Motor neuron (in vitro differentiated cells): ENCODE measurements around the gene WDR1. TPM values are rescaled to one million over a fixed set of nuclear protein-coding genes. Genes with fewer than 3 reads are reported as not detected.
"Not testable (repeated sequence)": the region's sequence is repeated elsewhere in the genome, so short reads cannot be mapped to it uniquely, and the experiment has no call there.

Experiments used
- ATAC-seq, 8 experiments: fragments of 200-7000 bp; cut with Tn5 transposase; replicated peaks in 6 of 8; 2 replicates each; pipeline ENCODE4 v1.8.0; 2021; ENCODE audit warnings: mild to moderate bottlenecking in 8 of 8, moderate library complexity in 8 of 8
- H3K27ac ChIP-seq, 2 donors: fragments of 250-450 bp; sonication (Bioruptor Pico); 2 replicates each; pipeline ENCODE4 v1.9.0; 2021; ENCODE audit warnings: antibody characterized with exemption in 2 of 2, mild to moderate bottlenecking in 2 of 2, moderate library complexity in 1 of 2
- H3K4me1 ChIP-seq, 2 donors: fragments of 250-450 bp; sonication (Bioruptor Pico); replicated peaks in 1 of 2; 2 replicates each; pipeline ENCODE4 v1.6.1; 2021; ENCODE audit warnings: antibody characterized with exemption in 2 of 2, mild to moderate bottlenecking in 2 of 2, moderate library complexity in 1 of 2
- H3K4me3 ChIP-seq, 5 donors: fragments of 250-450 bp; sonication (Bioruptor Pico); 2 replicates each; pipeline ENCODE4 v1.9.0; 2021; ENCODE audit warnings: antibody characterized with exemption in 5 of 5, mild to moderate bottlenecking in 5 of 5, moderate library complexity in 4 of 5
- WGBS, 10 experiments: fragments of 450-650 bp; shearing (Covaris generic); methylation state at CpG; one replicate each; pipeline ENCODE4 v1.0.0; 2022; 5-methylcytosine and 5-hydroxymethylcytosine counted together
- in situ Hi-C, 9 experiments: fragments of 400-800 bp; cut with MboI; loops; one replicate each; pipeline ENCODE4 v1.15.0; 2021; ENCODE audit warnings: low sequenced_read_pairs in 9 of 9, low pct_unique_long_range_greater_than_20kb in 2 of 9; ENCODE audit not compliant: unreplicated experiment in 9 of 9
- total RNA-seq, 8 experiments: library from RNA; unstranded; fragments of 300-600 nt; gene quantifications; 2 replicates each; pipeline versions ENCODE4 v1.2.3 to v1.2.4, GENCODE V29; 2022

The WDR1 gene
- total RNA-seq, 8 experiments from 2014 or later, result 28.8 to 164 (median 112) TPM

- 0 to 100% (median 80%) methylated on average over 1 to 11 of the region's 13 CpGs for WGBS, 10 experiments
- ATAC-seq, result peak in 2 of 8 experiments; percentile 81 to 83
- Histone ChIP-seq H3K4me1 (no peaks in the 10 kb centered on the region), H3K4me3 (no peak overlapping the region), H3K27ac (no peak overlapping the region)
- in situ Hi-C loops, result no loop called here
Measured at GRCh38 chr4:10129196-10130177, 12.9 kb upstream of the WDR1 start.

- no peak for ATAC-seq
- in situ Hi-C loops, result no loop called here
- Histone ChIP-seq H3K27ac (no peak overlapping the region), H3K4me3 (no peak overlapping the region), H3K4me1 (peaks cover 4 to 6% of the 10 kb centered on the region in 2 donors)
- 14 to 86% (median 40%) methylated on average over 1 to 2 of the region's 2 CpGs; no CpG with 5 or more reads in 5 of the 10 experiments for WGBS, 10 experiments
Measured at GRCh38 chr4:10128761-10129160, 12.2 kb upstream of the WDR1 start.

DNA sequence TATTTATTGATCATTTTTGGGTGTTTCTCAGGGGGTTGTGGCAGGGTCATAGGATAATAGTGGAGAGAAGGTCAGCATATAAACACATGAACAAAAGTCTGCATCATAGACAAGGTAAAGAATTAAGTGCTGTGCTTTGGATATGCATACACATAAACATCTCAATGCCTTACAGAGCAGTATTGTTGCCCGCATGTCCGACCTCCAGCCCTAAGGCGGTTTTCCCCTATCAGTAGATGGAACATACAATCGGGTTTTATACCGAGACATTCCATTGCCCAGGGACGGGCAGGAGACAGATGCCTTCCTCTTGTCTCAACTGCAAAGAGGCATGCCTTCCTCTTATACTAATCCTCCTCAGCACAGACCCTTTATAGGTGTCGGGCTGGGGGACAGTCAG lies 10.9 kb upstream of the WDR1 start:
- in situ Hi-C loops, ATAC-seq, H3K27ac ChIP-seq, H3K4me3 ChIP-seq: not testable (repeated sequence)
- WGBS, 10 experiments, result 68 to 100% (median 100%) methylated on average over 1 to 5 of the region's 7 CpGs; no CpG with 5 or more reads in 2 of the 10 experiments
- peaks cover 15 to 16% of the 10 kb centered on the region in 2 donors for H3K4me1 ChIP-seq

GRCh38 chr4:10124167-10124930 lies 7.8 kb upstream of the WDR1 start:
- no peak overlapping the region for H3K27ac ChIP-seq
- in situ Hi-C loops, result no loop called here
- WGBS, 10 experiments, result 62 to 100% (median 93%) methylated on average over 1 to 5 of the region's 13 CpGs; no CpG with 5 or more reads in 2 of the 10 experiments
- ATAC-seq, result no peak
- peaks cover 15 to 17% of the 10 kb centered on the region in 2 donors for H3K4me1 ChIP-seq
- no peak overlapping the region for H3K4me3 ChIP-seq

DNA sequence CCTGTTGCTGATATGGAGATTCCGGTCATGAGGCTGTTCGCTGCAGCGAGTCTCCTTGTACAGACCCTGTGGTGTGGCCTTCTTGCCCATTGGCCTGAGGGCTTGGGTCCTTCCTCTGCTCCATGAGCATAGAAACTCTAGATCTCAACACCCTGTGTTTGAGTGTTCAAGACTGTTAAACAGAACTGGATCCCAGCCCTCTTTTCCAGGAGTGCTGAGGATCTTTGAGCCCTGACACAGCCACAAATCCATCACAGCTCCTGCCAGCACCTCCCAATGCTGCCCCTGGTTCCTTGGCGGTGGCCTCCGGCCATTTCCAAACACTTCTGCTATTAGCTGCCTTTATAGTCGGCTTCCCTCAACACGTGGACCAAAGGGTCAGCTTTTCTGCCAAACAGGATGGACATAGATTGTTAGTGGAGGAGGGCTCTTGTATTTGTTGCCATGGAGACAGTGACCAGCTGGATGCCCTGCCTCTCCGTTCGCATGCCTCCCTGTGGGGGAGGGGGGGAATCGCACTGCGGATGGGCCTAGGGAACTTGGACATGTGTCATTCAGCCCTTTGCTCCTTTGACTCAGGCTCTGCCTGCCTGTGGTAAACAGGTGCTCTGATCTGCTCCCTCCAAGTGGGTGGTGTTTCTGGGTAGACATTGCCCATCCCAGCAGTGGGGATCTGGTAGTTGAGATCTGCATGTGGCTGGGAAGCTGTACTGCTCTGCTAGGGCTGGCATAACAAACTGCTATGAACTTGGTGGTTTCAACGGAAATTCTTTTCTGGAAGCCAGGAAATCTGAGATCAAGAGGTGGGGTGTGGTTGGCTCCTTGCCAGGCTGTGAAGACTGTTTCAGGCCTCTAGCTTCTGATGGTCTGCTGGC lies 6.9 kb upstream of the WDR1 start:
- in situ Hi-C loops, result no loop called here
- Histone ChIP-seq H3K27ac (peak overlapping the region in 1 of 2 donors; percentile 39), H3K4me1 (peaks cover 15 to 17% of the 10 kb centered on the region in 2 donors), H3K4me3 (no peak overlapping the region)
- peak in 7 of 8 experiments; percentile 37 to 94 (median 92) for ATAC-seq
- WGBS, 10 experiments, result 0 to 88% (median 33%) methylated on average over 1 to 4 of the region's 12 CpGs; no CpG with 5 or more reads in 2 of the 10 experiments

DNA sequence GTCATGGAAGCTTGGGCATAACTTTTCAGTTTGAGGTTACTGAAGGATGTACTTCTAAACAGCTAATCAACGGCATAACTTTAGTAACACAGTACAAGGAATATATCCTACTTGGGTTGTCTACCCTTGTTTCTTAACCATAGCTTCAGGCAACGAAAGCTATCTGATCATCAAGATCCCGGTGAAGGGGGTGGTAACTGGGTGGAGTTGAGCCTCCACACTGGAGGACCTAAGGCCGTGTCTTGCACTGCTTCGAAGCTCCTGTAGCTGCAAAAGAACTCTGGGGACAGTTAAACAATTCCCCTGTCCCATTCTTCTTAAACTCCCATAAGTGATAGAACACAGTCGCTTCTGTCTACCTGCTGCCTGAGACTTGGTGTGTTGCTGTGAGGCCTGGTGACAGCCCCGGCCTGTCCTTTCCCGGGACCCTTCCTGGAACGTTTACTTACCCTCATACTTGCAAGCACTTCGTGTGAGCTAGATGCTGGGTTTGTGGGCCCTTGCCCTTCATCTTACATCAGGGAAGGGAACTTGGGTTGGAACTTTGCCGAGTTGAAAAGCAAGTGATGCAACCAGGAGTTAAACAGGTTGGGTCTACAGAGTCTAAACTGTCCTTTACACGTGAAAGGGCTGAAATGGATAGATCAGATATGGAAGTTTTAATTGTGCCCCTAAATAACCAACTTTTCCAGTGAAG lies 5.8 kb upstream of the WDR1 start:
- no peak for ATAC-seq
- 80 to 100% (median 95%) methylated on average over 1 to 8 of the region's 12 CpGs; no CpG with 5 or more reads in 2 of the 10 experiments for WGBS, 10 experiments
- in situ Hi-C loops, result no loop called here
- no peak overlapping the region for H3K27ac ChIP-seq
- peaks cover 17 to 25% of the 10 kb centered on the region in 2 donors for H3K4me1 ChIP-seq
- H3K4me3 ChIP-seq, result no peak overlapping the region

DNA sequence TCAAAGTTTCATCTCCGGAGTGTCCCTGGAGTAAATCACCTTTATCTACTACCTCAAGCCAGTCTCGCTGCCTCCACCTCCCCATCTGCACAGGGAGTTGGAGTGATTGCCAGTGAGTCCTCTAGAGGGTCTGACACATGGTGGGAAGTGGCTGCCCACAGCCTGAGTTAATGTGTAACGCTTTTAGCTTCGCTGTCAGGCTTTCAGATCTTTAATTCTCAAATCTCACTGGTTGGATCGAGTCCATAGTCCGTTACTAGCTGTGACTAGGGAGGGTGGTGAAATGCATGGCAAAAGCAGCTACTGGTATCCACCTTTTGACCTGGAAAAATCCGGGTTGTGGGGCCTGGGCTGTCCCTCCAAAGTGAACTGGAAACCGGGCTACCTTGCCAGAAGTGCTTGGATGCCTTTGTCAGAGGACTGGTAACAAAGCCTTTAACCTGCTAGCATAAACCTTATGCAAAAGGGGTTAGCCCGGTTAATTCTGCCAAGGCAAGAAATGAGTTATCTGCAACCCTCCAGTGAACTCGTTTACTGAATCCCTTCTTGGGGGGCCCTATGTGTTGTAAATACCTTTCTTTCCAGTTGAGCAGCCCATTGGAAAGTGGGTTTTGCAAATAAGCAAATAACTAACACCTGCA lies 5.1 kb upstream of the WDR1 start:
- no peak overlapping the region for H3K4me3 ChIP-seq
- WGBS, 10 experiments, result 47 to 72% (median 56%) methylated on average over 2 to 6 of the region's 10 CpGs; no CpG with 5 or more reads in 3 of the 10 experiments
- in situ Hi-C loops, result no loop called here
- no peak overlapping the region for H3K27ac ChIP-seq
- peaks cover 18 to 25% of the 10 kb centered on the region in 2 donors for H3K4me1 ChIP-seq
- no peak for ATAC-seq

GRCh38 chr4:10120943-10121567 lies 4.5 kb upstream of the WDR1 start:
- Histone ChIP-seq H3K4me1 (peaks cover 18 to 25% of the 10 kb centered on the region in 2 donors), H3K27ac (no peak overlapping the region), H3K4me3 (no peak overlapping the region)
- WGBS, 10 experiments, result 73 to 100% (median 90%) methylated on average over 1 to 8 of the region's 11 CpGs; no CpG with 5 or more reads in 1 of the 10 experiments
- in situ Hi-C loops, result no loop called here
- no peak for ATAC-seq

- WGBS, 10 experiments, result 80 to 100% (median 88%) methylated on average over 1 to 3 of the region's 7 CpGs; no CpG with 5 or more reads in 6 of the 10 experiments
- ATAC-seq, result no peak
- peaks cover 26 to 33% of the 10 kb centered on the region in 2 donors for H3K4me1 ChIP-seq
- no peak overlapping the region for H3K27ac ChIP-seq
- H3K4me3 ChIP-seq, result no peak overlapping the region
- in situ Hi-C loops, result no loop called here
Measured at GRCh38 chr4:10119773-10120172, 3.2 kb upstream of the WDR1 start.

- in situ Hi-C loops, result no loop called here
- ATAC-seq, result no peak
- Histone ChIP-seq H3K27ac (no peak overlapping the region), H3K4me1 (peaks cover 25 to 33% of the 10 kb centered on the region in 2 donors), H3K4me3 (no peak overlapping the region)
- WGBS, 10 experiments, result 60 to 100% (median 92%) methylated on average over 2 to 7 of the region's 8 CpGs; no CpG with 5 or more reads in 3 of the 10 experiments
Measured at GRCh38 chr4:10119278-10119677, 2.7 kb upstream of the WDR1 start.
